Activated naive CD4-positive, alpha-beta T cell (primary cell): ENCODE data around the gene TCP1.
"Not testable (repeated sequence)": the region's sequence is repeated elsewhere in the genome, so short reads cannot be mapped to it uniquely, and the experiment has no call there.

Experiments
- DNase-seq, 4 experiments: peaks; one replicate each; lab custom pipeline; 2025; lab: John Stamatoyannopoulos, UW

TCP1 gene

DNA sequence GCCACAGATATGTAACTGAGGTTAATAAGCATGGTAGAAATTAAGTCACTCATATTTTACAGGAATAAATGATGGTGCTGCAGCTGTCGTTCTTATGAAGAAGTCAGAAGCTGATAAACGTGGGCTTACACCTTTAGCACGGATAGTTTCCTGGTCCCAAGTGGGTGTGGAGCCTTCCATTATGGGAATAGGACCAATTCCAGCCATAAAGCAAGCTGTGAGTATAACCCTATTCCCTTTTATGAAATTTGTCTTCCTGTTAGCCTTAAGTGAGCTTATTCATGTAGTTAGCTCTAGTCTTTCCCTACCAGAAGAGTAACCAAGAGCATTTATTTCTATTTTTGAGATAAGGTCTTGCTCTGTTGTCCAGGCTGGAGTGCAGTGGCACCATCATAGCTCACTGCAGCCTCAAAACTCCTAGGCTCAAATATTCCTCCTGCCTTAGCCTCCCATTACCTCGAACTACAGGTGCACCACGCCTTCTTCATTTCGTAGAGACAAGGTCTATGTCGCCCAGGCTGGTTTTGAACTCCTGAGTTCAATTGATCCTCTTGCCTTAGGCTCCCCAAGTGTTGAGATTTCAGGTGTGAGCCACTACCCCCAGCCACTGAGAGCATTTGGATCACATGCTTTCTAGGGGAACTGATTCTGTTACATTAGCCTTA, 12.0 kb downstream of the TCP1 start:
- DNase-seq = no peak

DNA sequence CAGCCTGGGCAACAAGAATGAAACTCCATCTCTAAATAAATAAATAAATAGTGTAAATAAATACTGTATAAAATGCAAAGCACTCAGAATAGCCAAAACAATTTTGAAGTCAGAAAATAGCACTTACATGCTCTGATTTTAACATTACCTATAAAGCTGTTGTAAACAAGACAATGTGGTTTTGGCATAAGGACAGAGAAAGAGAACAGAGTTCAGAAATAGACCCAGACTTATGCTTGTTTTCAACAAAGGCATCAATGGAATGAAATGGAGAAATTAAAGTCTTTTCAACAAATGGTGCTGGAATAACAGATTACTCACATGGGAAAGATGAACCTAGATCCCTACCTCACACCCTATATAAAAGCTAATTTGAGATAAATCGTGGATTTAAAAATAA, 17.2 kb downstream of the TCP1 start:
- DNase-seq = no peak

DNA sequence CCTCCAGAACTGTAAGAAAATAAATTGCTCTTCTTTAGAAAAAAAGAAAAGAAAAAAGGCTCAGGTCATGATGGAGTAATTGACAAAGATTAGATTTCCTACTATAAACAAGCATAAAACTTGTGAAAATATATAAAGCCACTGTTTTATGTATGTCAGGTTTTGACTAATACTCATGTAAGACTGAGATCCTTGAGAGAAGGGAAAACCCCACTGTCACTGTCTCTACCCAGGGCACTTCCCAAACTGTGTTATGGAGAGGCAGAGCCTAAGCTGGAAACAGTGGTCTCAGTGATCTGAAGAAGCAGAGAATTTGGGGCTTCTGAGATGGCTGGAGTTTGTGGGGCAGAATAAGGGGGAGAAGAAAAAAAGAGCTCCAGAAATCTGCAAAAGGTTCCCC, 19.9 kb downstream of the TCP1 start:
- DNase-seq = no peak

DNA sequence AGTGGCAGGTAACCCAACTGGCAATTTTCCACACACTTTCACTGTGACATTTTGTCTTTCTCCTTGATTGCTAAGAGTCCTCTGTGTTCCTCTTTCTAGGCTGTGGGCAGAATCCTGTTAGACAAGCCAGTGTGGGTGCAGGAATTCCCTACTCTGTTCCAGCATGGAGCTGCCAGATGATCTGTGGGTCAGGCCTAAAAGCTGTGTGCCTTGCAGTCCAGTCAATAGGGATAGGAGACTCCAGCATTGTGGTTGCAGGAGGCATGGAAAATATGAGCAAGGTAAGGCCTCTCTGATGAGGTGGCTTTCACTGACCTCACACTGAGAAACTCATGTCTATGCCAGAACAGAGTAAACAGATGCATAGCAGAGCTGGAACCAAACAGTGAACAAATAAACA, 22.5 kb downstream of the TCP1 start:
- no peak for DNase-seq

DNA sequence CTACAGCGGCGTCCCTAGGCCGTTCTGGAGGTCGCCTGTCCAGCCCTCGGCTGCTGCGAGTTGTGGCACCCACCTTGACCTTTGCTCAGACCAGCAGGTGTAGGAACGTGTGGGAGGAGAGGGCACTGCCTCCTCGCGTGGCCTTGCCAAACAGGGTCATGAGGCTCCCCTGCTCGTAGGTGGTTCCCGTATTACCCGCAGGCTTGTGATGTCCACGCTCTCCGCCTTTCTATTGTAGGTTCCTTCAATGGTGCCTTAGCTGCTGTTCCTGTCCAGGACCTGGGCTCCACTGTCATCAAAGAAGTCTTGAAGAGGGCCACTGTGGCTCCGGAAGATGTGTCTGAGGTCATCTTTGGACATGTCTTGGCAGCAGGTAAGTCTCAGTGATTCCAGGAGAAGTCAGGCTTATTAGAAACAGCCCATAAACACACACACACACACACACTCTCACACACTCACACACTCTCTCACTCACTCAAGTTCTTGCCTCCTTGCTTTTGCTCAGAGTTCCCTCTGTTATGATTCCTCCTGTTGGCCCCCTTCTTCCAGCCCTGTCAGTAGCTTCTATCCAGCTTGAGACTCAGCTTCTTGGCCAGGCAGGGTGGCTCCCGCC, 26.6 kb downstream of the TCP1 start:
- DNase-seq = peak in 1 of 4 experiments; percentile 20

DNA sequence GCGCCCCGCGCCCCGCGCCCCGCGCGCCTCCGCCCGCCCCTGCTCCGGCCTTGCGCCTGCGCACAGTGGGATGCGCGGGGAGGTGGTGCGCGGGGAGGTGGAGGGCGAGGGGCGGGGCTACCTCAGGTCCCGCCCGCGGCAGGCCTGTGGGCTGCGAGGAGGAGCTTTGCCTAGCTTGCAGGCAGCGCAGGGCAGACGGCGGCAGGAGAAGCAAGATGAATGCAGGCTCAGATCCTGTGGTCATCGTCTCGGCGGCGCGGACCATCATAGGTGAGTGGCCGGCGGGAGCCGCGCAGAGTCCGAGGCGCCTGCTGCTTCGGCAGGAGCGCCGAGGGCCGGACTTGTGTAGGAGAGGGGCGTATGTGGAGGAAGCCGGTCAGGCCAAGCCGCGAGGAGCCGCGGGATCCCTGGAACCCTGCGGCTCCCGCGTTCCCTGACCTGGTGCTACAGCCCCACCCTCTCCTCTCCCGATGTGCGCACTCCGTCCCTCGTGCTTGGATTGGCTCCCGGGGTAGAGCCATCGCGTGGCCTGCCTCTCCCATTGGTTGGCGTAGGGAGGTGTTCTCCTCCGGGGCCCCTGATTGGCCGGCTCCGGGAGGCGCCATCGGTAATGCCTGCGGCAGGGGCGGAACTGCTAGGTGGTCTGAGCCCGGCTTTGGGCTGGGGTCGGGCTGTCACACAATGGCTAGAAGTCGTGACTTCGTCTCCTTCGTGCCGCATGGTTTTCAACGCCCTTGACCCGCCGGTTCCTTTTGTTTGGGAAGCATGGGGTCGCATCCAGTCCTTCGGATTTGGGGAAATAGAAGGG, 27.3 kb downstream of the TCP1 start, which contains the start of gene ACAT2:
Gene ACAT2 (plus strand): TSS at position 173 of the 808 bp plus-strand sequence. CDS start 43 bp downstream, at position 216.
- peak; percentile 74 to 89 (median 80) for DNase-seq

DNA sequence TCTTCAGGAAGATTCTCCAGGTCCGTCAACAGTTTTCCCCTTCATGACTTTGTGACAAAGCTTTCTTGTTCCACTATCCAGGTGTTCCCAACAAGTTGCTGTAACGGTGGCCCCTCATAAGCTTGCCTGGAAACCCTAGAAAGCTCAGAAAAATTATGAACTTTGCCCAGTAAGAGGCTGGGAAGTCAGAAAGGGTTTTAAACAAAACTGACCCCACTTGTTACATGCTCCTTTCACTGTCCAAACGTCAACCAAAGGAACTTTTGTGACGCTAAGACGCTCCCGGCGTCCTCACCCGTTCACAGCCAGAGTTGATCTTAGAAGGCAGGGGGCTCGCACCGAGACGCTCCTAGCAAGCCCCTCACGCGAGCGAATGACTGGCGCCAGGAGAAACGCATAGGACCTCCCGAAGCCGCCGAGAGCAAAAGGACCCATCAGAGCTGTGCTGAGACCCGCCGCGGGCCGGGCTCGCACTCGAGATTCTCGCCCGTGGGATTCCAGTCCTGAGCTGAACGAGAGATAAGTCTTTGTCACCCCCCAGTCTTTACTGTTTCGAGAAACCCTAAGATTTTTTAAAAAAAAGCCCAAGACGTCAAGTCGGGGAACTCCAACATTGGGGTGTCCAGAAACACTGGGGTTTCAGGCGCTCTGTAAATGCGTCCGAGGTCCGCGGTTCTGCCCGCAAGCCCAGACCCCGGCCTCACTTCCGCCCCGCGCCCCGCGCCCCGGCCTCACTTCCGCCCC, 28.1 kb downstream of the TCP1 start:
- DNase-seq = peak in 2 of 4 experiments; percentile 26 to 49

DNA sequence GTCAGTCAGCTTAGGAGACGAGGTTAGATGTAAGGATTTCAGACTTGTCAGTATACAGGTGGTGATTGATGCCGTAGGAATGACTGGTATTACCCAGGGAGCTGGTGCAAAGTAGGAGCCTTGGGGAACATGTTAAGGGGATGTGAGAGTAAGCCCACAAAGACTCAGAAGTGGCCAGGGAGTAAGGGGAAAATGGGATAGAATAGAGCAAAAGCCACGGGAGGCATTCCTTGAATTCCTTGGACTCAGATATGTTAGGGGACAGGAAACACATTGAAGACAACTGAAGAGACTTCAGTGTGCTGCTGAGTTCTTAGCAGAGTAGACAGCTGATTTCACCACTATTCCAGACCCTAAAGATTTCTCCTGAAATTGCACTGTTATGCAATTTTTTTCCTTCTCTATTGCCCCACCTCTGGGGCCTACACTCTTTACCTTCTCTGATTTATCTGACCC, 28.8 kb downstream of the TCP1 start:
- no peak for DNase-seq

DNA sequence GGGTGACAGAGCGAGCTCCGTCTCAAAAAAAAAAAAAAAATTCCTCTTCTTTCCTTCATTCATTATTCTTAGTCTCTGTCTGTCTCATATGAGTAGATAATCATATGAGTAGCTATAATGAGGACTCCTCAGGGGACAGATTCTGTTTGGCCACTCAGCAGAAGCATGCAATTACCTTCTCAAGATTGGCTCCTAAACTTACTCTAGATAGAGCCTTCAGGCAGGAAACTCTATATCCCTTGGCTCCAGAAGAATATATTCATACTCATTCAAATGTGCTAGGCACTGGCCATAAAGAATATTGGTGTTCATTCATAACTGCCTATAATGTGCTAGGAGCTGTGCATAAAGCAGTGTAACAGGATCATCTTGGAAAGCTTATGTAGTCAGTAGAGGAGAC, 29.8 kb downstream of the TCP1 start:
- no peak for DNase-seq

DNA sequence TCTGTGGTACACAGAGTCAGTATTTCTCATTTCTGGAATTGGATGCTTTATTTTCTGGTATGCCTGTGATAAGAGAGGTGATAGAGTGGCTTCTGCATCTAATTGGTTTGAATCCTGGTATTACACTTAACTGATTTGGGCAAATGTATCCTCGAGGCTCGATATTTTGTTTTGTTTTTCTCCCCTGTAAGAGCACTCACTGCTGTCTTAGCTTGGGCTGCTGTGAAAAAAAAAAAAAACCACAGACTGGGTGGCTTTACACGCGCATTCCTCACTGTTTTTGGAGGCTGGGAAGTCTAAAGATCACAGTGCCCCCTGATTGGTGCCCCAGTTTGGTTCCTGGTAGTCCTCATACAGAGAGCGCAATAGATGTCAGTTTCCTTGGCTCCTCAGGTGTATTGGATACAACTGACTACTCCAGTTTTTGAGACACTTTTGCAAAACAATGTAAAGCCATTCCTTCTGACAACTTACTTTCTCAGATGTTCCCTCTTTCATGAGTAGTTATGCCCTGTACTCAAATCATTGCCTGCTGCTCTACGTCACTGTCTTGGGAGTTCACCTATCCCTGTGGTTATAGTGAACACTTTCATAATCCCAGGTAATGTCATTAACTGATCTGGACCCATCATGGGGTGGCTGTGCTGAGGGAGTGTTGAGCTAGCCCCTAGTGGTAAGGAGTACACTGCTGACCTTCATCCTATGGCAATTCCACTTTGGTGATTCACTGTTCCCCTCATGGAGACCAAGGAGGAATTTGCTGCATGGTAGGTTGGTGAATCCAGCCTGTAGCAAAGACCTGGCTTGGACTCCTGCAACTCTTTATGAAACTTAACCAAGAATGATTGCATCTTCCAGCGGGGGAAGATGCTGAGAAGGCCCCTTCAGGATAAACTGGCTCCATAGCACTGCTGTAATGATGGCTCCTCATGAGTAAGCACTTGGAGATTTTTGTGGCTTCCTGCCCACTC, 31.1 kb downstream of the TCP1 start:
- no peak for DNase-seq

DNA sequence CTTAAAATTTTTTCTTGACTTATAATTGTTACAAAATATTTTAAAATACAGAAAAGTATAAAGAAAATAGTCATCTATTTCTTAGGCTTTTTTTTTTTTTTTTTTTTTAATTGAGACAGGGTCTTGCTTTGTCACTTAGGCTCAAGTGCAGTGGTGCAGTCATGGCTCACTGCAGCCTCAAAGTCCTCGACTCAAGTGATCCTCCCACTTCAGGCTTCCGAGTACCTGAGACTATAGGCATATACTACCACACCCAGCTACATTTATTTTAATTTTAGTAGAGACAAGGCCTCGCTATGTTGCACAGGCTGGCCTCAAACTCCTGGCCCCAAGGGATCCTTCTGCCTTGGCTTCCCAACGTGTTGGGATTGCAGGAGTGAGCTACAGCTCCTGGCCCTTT, 32.9 kb downstream of the TCP1 start:
- no peak for DNase-seq

DNA sequence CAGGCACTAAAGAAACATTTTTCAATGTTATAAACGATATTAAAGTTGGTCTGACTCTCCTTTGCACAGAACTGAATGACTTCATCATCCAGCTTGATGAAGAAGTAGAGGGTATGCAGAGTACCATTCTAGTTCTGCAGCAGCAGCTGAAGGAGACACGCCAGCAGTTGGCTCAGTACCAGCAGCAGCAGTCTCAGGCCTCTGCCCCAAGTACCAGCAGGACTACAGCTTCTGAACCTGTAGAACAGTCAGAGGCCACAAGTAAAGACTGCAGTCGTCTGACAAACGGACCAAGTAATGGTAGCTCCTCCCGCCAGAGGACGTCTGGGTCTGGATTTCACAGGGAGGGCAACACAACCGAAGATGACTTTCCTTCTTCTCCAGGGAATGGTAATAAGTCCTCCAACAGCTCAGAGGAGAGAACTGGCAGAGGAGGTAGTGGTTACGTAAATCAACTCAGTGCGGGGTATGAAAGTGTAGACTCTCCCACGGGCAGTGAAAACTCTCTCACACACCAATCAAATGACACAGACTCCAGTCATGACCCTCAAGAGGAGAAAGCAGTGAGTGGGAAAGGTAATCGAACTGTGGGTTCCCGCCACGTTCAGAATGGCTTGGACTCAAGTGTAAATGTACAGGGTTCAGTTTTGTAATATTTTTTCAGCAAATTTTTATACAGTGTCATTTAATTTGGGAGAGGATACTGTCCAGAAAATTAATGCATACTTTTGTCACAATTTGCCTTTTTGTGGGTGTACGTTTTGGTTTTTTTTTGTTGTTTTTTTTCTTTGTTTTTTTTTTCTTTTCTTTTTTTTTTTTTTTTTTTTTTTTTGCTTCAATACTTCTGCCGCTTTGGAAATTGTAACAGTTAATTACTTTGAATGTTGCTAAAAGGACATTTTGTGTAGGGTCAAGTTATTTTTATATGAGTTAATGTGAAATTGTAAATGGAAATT, 34.2 kb downstream of the TCP1 start:
- no peak for DNase-seq

DNA sequence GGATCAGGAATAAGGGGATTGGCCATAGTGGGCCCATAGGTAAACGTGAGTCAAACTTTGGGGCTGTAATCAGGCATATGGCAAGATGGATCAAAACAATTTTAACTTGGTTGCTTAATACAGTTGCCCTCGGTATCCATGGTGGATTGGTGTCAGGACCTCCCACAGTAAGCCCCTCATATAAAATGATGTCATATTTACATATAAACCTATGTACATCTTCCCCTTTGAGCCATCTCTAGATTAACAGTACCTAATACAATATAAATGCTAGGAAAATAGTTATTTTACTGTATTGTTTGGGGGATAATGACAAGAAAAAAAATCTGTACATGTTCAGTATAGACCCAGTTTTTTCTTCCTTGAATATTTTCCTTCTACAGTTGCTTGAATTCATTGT, 35.0 kb downstream of the TCP1 start:
- DNase-seq = no peak

DNA sequence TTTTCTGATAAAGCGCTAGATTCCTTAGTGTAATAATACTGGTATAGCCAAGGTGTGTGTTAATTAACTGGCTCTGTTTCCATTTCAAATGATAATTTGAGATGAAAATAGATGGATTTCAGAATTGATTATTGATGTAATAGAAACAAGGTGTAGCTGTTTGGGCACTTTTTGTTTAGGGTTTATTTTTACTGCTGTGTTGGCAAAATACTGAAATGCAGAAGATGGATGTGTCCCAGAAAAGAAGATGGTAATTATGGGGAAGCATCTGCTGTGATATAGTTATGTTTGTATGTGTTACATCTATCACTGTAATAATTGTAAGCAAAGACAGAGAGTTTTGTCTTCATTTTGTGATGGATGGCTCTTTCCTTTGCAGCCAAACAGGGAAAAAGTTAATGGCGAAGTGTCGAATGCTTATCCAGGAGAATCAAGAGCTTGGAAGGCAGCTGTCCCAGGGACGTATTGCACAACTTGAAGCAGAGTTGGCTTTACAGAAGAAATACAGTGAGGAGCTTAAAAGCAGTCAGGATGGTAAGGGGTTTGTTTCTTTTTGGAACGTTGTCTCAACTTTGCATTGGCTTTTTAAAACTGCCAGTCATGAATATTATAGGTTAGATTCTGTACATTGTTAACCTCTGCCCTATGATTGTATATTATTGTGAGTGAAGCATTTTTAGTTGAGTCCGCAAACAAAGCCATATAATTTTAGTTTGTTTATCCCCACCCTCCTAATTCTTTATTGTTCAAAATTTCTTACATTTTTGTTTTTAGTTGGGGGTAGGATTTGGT, 36.1 kb downstream of the TCP1 start:
- DNase-seq = no peak

DNA sequence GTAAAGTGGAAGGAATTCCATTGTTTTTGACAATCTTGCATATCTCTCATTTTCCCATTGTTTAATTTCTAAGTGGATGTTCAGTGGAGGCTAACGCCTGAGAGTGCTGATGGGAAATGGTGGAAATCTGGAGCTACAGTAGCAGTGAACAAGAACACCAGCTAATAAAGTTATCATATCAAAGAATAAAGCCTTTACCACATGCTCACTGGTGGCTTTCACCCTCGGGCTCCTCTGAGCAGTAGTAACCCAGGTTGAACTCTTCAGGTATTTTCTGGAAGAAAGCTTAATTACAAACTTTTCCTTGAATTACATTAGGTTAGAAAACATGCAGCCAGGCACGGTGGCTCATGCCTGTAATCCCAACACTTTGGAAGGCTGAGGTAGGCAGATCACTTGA, 38.0 kb downstream of the TCP1 start:
- no peak for DNase-seq

DNA sequence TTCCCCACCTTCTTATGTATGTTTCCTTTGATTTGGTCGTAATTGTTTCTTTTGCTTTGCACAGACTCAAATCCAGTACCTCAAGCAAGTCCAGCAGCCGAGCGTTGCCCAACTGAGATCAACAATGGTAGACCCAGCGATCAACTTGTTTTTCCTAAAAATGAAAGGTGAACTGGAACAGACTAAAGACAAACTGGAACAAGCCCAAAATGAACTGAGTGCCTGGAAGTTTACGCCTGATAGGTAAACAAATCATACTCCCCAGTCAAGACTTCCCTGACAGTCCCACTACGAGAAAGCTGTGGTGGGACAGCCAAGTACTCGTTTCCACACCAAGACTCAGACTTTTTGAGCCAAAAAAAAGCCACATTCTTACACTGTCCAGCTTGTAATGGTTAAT, 41.3 kb downstream of the TCP1 start:
- DNase-seq = not testable (repeated sequence)

DNA sequence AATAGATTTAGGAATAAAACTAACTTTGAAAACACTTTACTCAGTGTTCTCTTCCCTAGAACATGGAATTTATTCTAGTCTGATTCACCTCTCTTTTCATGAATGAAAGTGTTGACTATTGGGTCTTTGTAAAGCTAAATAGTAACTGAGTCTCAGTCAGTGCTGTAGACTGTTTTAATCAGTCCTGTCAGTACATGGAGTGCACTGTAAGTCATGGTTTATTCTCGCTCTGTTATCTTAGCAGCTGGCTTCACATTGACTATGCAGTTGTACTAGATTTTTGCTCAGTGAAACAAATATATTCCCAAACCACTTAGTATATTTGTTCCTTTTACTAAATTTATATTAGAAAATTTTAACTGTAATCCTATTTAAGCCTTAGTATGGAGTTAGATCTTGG, 42.6 kb downstream of the TCP1 start:
- DNase-seq = no peak

DNA sequence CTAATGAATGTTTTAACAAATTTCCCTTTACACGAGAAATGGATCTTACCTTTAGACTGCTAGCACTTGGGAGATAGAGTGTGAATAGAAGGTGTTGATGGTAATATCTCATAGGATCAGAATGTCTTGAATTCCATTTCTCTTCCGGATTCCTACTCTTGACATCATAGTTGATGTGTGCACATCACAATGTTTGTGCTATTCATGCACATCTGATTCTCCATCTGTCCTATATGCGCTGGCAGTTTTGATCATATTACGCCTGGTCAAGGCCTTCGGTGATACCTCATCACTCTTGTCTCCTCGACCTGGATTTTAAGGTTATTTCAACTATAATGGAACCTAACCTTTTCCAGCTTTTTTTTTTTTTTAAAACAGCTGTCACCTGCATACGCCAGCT, 44.3 kb downstream of the TCP1 start:
- no peak for DNase-seq

DNA sequence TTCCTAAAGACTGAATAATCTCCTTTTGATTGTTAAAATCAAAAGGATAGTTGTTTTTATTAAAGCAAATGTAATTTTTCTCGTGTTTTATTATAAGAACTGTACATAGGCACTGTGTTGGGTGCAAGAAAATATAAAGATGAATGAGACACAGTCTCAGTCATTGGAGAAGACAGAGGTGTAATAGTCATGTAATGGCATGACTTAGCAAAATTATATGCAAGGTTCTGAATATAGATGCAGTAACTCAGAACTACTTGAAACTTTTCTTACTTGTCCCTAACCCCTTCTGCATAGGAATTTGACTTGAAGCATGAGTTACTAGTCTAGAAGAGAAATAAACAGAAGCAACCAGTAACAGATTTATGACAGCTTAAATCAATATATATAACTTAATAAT, 47.2 kb downstream of the TCP1 start:
- no peak for DNase-seq
